Measurements from ENCODE around the gene TMED1. TPM values are rescaled to one million over a fixed set of nuclear protein-coding genes. Genes with fewer than 3 reads are reported as not detected.
A peak's percentile ranks its signal among the peaks of the same experiment; 100 is the strongest.
"Not testable (repeated sequence)": the region's sequence is repeated elsewhere in the genome, so short reads cannot be mapped to it uniquely, and the experiment has no call there.

Gene TMED1
- total and polyA plus RNA-seq, 2 donors (not counting 3 experiments of a cell fraction or from before 2014, with no cell fraction given), result 31.2 to 60.4 TPM

- POLR2A ChIA-PET; H3K4me3 ChIP-seq (replicated peaks in 1 of 3; ENCODE audit: insufficient read depth in 1 of 3, low read depth in 1 of 3, low read length in 3 of 3); H3K9ac ChIP-seq (replicated peaks; ENCODE audit: extremely low read depth, insufficient read depth, low read length); H3K4me2 ChIP-seq (ENCODE audit: insufficient read depth, low read length); H3K27me3 ChIP-seq (ENCODE audit: control insufficient read depth in 2 of 2, insufficient read depth in 2 of 2, low read length in 2 of 2); FAIRE-seq; DNase-seq (ENCODE audit: low read depth, low spot score); dilution Hi-C loops (cut with MboI; ENCODE audit: extremely low pct_ligation_motif_present, low sequenced_read_pairs); BruUV-seq (replicated peaks); H3K79me2 ChIP-seq (ENCODE audit: control insufficient read depth, insufficient read depth, low read length); H2AFZ ChIP-seq (ENCODE audit: low read depth, low read length); H3K27ac ChIP-seq (ENCODE audit: insufficient read depth, low read depth, low read length); H3K9me3 ChIP-seq (replicated peaks; ENCODE audit: control insufficient read depth, insufficient read depth, low read length); H3K36me3 ChIP-seq (ENCODE audit: control insufficient read depth in 2 of 2, extremely low read depth in 1 of 2, insufficient read depth in 2 of 2, low read length in 2 of 2); H3K4me1 ChIP-seq (ENCODE audit: control insufficient read depth, extremely low read depth, insufficient read depth, low read length); intact Hi-C loops (cut with micrococcal nuclease); H3K9me1 ChIP-seq (replicated peaks; ENCODE audit: control insufficient read depth, extremely low read depth, insufficient read depth, low read length); H4K20me1 ChIP-seq (replicated peaks; ENCODE audit: control insufficient read depth, extremely low read depth, insufficient read depth, low read length): not testable (repeated sequence)
- CTCF ChIA-PET, result interaction anchor here (0.8 to 3.7 kb wide), 6 partner anchors 10 to 36 kb away, joined by 3 to 43 read pairs (median 17); partner anchors contain the start of genes CARM1 and TMED1
Measured at GRCh38 chr19:10856899-10857298, 20.9 kb upstream of the TMED1 start.

- peak; percentile 71 for FAIRE-seq
- Histone ChIP-seq H2AFZ (ENCODE audit: low read depth, low read length) (no peak overlapping the region), H3K27me3 (ENCODE audit: control insufficient read depth in 2 of 2, insufficient read depth in 2 of 2, low read length in 2 of 2) (no peaks in the 10 kb centered on the region), H3K27ac (ENCODE audit: insufficient read depth, low read depth, low read length) (no peak overlapping the region), H4K20me1 (replicated peaks; ENCODE audit: control insufficient read depth, extremely low read depth, insufficient read depth, low read length) (no peaks in the 10 kb centered on the region), H3K9me3 (replicated peaks; ENCODE audit: control insufficient read depth, insufficient read depth, low read length) (no peaks in the 10 kb centered on the region), H3K4me2 (ENCODE audit: insufficient read depth, low read length) (no peak overlapping the region), H3K79me2 (ENCODE audit: control insufficient read depth, insufficient read depth, low read length) (no peaks in the 10 kb centered on the region), H3K4me3 (replicated peaks in 1 of 3; ENCODE audit: insufficient read depth in 1 of 3, low read depth in 1 of 3, low read length in 3 of 3) (no peak overlapping the region), H3K9ac (replicated peaks; ENCODE audit: extremely low read depth, insufficient read depth, low read length) (no peak overlapping the region), H3K4me1 (ENCODE audit: control insufficient read depth, extremely low read depth, insufficient read depth, low read length) (no peaks in the 10 kb centered on the region), H3K9me1 (replicated peaks; ENCODE audit: control insufficient read depth, extremely low read depth, insufficient read depth, low read length) (no peaks in the 10 kb centered on the region), H3K36me3 (ENCODE audit: control insufficient read depth in 2 of 2, extremely low read depth in 1 of 2, insufficient read depth in 2 of 2, low read length in 2 of 2) (no peaks in the 10 kb centered on the region)
- dilution Hi-C loops (cut with MboI; ENCODE audit: extremely low pct_ligation_motif_present, low sequenced_read_pairs), result no loop called here
- CTCF ChIA-PET, result interaction anchor here (1.1 to 5.6 kb wide), 4 partner anchors 9 to 113 kb away, joined by 3 to 56 read pairs (median 12); partner anchors contain the start of genes CARM1 and TMED1
- DNase-seq (ENCODE audit: low read depth, low spot score), result peak; percentile 17
- POLR2A ChIA-PET, result no interaction called here
- no TSS peak for BruUV-seq (replicated peaks)
- peak; percentile 49 to 58 for TF ChIP-seq CTCF (IDR thresholded peaks at IDR 0.05; ENCODE audit: extremely low read depth in 1 of 2, insufficient read depth in 1 of 2, low read depth in 1 of 2, low read length in 2 of 2)
- TF ChIP-seq EZH2 (IDR thresholded peaks at IDR 0.05; ENCODE audit: borderline replicate concordance, low read depth, low read length, severe bottlenecking), result no peak
- intact Hi-C loops (cut with micrococcal nuclease), result no loop called here
Measured at GRCh38 chr19:10855879-10856522, 20.0 kb upstream of the TMED1 start.

Data from endothelial cell of umbilical vein (primary cell).